HG03571 (cell line): ENCODE measurements around the gene HUWE1.
A peak's percentile ranks its signal among the peaks of the same experiment; 100 is the strongest.
"Not testable (repeated sequence)": the region's sequence is repeated elsewhere in the genome, so short reads cannot be mapped to it uniquely, and the experiment has no call there.

Experiments
- ATAC-seq: cut with Tn5 transposase; IDR thresholded peaks from one replicate; pipeline ENCODE4 v1.9.1; 2021; ENCODE audit not compliant: unreplicated experiment

The HUWE1 gene, protein sequence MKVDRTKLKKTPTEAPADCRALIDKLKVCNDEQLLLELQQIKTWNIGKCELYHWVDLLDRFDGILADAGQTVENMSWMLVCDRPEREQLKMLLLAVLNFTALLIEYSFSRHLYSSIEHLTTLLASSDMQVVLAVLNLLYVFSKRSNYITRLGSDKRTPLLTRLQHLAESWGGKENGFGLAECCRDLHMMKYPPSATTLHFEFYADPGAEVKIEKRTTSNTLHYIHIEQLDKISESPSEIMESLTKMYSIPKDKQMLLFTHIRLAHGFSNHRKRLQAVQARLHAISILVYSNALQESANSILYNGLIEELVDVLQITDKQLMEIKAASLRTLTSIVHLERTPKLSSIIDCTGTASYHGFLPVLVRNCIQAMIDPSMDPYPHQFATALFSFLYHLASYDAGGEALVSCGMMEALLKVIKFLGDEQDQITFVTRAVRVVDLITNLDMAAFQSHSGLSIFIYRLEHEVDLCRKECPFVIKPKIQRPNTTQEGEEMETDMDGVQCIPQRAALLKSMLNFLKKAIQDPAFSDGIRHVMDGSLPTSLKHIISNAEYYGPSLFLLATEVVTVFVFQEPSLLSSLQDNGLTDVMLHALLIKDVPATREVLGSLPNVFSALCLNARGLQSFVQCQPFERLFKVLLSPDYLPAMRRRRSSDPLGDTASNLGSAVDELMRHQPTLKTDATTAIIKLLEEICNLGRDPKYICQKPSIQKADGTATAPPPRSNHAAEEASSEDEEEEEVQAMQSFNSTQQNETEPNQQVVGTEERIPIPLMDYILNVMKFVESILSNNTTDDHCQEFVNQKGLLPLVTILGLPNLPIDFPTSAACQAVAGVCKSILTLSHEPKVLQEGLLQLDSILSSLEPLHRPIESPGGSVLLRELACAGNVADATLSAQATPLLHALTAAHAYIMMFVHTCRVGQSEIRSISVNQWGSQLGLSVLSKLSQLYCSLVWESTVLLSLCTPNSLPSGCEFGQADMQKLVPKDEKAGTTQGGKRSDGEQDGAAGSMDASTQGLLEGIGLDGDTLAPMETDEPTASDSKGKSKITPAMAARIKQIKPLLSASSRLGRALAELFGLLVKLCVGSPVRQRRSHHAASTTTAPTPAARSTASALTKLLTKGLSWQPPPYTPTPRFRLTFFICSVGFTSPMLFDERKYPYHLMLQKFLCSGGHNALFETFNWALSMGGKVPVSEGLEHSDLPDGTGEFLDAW (N-terminal part only)

DNA sequence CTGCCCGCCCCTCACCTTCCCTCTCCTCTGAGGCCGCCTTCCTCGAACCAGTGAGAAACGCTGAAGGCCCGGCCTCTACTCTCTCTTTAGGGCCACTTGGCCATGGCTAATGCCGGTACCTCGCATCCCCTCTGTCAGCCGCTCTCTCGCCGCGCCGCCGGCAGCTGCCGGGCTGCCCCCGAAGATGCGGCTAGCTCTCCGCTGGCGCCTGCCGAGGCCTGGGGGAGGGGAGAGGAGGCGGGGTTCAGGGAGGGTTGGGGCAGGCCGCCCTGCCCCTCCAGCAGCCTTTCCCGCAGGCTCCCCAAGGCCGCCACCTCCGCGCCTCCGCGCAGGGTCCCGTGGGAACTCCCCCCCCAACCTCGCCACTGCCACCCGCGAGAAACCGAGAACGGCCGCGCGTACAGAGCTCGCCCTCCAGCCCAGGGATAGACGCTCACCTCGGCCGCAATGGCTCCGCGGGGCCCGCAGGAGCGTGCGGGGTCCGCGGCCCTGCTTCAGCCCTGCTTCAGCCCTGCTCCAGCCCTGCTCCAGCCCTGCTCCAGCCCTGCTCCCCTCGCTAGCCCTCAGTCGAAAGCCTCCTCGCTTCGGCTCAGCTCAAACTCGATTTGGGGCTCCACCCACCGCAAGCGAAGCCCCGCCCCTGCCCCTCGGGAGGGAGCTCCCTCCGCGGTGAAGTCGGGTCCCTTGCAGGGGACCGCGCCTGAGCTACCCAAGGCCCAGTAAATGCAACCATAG lies at the start of gene HUWE1:
HUWE1 (minus strand) TSS at position 569 of the 735 bp plus-strand sequence. CDS start 32,612 bp downstream, outside the sequence.
- peak; percentile 36 for ATAC-seq

- no peak for ATAC-seq
Observed at GRCh38 chrX:53732797-53733196, 46.3 kb upstream of the HUWE1 start.

DNA sequence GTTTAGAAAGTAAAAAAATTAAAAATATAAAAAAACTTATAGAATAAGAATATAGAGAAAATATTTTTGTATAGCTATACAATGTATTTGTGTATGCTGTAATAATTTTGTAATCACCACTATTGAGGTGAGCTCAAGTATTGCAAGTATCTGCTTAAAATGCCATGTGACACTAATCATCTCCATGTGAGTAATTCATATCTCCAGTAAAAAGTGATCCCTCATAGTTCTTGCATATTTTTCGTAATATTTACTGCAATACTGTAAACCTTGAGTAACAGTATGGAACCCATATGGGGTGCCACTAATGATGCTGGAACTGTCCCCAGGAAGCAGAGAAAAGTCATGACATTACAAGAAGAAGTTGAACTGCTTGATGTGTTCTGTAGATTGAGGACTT lies 43.2 kb upstream of the HUWE1 start:
- no peak for ATAC-seq

DNA sequence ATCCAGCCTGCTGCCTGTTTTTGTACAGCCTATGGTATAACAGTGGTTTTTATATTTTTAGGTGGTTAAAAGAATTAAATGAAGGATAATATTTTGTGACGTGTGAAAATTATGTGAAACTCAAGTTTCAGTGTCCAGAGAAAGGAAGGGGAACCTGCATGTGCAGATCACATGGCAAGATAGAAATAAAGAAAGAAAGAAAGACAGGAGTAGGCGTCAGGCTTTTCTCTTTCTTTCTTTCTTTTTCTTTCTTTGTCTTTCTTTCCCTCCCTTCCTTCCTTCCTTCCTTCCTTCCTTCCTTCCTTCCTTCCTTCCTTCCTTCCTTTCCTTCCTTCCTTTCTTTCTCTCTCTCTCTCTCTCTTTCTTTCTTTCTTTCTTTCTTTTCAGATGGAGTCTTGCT lies 42.0 kb upstream of the HUWE1 start:
- ATAC-seq = no peak

- ATAC-seq = no peak
Observed at GRCh38 chrX:53724872-53725271, 38.4 kb upstream of the HUWE1 start.

DNA sequence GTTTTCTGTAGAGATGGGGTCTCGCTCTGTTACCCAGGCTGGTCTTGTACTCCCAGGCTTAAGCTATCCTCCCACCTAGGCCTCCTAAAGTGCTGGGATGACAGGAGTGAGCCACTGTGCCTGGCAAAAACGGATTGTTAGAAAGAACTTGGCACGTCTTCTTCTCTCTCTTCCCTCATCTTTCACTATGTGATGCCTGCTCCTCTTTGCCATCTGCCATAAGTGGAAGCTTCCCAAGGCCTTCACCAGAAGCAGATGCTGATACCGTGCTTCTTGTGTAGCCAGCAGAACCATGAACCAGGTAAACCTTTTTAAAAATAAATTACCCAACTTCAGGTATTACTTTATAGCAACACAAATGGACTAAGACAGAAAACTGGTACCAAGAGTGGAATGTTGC lies 36.9 kb upstream of the HUWE1 start:
- ATAC-seq = no peak

DNA sequence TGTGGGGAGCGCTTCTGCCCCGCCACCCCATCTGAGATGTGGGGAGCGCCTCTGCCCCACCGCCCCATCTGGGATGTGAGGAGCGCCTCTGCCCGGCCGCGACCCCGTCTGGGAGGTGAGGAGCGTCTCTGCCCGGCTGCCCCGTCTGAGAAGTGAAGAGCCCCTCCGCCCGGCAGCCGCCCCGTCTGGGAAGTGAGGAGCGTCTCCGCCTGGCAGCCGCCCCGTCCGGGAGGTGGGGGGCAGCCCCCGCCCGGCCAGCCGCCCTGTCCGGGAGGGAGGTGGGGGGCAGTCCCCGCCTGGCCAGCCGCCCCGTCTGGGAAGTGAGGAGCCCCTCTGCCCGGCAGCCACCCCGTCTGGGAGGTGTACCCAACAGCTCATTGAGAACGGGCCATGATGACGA lies 35.1 kb upstream of the HUWE1 start:
- not testable (repeated sequence) for ATAC-seq

GRCh38 chrX:53719666-53720065 lies 33.1 kb upstream of the HUWE1 start:
- not testable (repeated sequence) for ATAC-seq

DNA sequence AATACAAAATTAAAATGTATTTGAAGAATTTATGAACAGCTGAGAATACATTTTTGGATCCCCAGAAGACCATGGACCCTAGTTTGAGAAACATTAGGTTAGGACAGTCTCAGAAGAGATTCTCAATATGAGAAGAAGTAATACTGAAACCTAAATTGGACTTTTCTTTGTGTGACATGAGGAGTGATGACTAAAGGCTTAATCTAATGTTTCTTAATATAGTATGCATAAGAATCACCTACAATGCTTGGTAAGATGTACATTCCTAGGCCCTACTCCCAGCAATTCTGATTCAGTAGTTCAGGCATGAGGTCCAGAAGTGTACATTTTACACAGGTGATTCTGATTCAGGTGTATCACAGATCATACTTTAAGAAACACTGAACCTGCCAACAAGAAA lies 31.6 kb upstream of the HUWE1 start:
- no peak for ATAC-seq

- no peak for ATAC-seq
Observed at GRCh38 chrX:53717205-53717604, 30.7 kb upstream of the HUWE1 start.

DNA sequence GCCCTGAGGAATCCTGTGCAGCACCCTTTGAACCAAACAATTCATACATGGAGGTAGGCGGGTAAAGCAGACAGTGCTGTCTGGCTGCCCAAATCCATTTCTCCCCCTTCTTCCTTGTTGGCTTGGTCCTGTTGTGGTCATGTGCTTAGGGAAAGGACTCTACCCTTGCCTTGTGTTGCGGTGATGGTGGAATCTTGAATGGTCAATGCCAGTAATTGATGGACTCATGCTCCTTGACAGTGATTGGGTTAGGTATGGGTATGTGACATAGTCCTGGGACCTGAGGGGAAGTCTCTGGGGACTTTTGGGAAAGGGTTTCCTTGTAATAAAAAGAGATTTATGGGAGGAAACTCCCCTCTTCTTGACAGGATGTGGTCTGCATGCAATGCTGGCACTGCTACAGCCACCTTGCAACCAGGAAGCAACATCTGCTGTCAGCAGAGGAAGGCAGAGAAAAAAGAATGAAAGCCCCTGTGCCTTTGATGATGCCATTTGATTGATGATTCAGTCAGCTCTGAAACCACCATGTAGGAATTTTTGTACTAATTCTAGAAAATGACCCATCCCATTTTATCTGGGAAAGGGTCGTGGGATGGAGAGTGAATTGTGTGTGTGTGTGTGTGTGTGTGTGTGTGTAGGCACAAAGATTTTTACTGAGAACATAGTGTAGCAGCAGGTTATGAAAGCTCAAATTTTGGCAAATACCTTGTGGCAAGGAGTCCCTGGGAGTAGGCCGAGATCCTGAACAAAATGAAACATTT lies 30.0 kb upstream of the HUWE1 start:
- peak; percentile 30 for ATAC-seq

DNA sequence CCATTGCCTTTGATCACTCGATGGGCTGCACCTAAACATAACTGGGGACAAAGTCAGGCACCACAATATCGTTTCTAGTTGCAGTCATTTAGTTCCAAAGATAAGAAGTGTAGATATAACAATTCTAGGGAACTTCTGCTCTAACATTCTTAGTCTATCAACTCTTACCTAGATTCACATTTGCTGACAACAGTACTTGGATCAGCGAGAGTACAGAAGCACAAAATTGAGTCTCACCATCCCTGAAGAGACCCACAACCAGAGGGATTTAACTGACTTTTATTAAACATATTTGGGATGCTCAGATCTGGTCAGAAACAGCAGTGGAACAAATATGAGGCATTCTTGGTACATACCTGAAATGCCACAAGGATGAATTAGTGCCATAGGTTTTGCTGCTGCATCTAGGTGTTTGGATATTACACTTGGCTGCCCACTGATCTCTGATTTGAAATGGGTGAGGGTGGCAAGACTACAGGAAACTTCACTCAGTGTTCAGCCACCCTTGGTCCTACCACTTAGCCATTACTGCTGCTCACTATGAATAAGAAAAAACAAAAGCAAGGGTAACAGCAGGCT lies 28.9 kb upstream of the HUWE1 start:
- ATAC-seq = no peak

GRCh38 chrX:53714580-53715345 lies 28.2 kb upstream of the HUWE1 start:
- peak; percentile 68 for ATAC-seq

DNA sequence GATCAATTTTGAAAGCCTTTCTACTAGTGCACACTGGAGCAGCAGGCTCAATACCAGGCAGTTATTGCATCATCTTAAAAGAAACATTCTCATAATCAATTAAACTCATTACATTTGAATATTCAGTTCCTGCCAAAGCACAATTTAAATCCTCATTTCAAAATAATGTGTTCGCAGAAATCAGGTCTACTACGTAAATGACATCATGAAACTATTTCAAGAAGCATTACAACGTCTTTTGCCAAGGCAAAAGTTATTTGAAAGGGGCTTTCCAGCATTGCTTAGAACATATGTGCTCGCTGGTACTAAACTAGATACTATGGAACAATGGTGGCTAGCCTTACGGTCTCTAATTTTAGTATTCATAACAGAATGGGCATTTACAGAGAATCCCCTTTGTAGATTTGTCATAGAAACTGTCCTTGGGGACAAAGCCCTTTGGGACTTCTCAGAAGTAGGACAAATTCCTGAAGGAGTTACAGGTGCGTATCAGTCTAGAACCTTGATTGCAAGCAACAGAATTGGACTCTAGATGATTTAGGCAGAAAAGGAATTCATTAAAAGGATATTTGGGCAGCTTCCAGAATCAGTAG lies 27.6 kb upstream of the HUWE1 start:
- ATAC-seq = no peak

- no peak for ATAC-seq
Observed at GRCh38 chrX:53711436-53711835, 24.9 kb upstream of the HUWE1 start.

DNA sequence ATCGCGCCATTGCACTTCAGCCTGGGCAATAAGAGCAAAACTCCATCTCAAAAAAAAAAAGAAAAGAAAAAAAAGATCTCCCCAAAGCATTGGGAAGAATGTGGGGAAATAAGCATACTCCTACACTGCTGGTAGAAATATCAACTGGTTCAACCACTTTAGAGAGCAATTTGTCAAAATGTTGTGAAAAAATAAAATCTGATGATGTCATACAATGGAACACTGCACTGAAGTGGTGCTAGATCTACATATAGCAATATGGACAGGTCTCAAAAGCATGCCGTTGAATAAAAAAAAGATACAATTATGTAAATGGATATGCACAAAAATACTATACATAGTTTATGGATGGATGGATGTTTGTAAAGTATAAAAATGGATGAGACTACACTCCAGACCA lies 18.3 kb upstream of the HUWE1 start:
- ATAC-seq = no peak

- no peak for ATAC-seq
Observed at GRCh38 chrX:53704294-53704693, 17.8 kb upstream of the HUWE1 start.

GRCh38 chrX:53695946-53696549 lies 9.5 kb upstream of the HUWE1 start:
- ATAC-seq = no peak
